ENCODE data around the gene MAGI2. TPM values are rescaled to one million over a fixed set of nuclear protein-coding genes. Genes with fewer than 3 reads are reported as not detected.

The MAGI2 gene
- total and polyA plus RNA-seq, 4 donors, result 0.37 to 4.1 (median 1.4) TPM

GRCh38 chr7:78153285-78153684 lies 1300.2 kb downstream of the MAGI2 start:
- Histone ChIP-seq H3K36me3 (ENCODE audit: control insufficient read depth in 4 of 4, insufficient read depth in 3 of 4, low read depth in 1 of 4, low read length in 3 of 4) (no peaks in the 10 kb centered on the region), H3K4me1 (ENCODE audit: control insufficient read depth in 4 of 4, insufficient read depth in 4 of 4, low read length in 3 of 4) (no peaks in the 10 kb centered on the region), H3K9me3 (ENCODE audit: control insufficient read depth in 4 of 4, low read length in 3 of 4) (no peaks in the 10 kb centered on the region), H3K4me3 (ENCODE audit: low read depth in 1 of 3, low read length in 3 of 3) (no peak overlapping the region), H3K9ac (ENCODE audit: low read depth in 1 of 2, low read length in 2 of 2) (no peak overlapping the region), H3K27ac (ENCODE audit: low read depth in 1 of 2, low read length in 2 of 2) (no peak overlapping the region), H3K27me3 (ENCODE audit: control insufficient read depth in 4 of 4, insufficient read depth in 4 of 4, low read length in 3 of 4) (no peaks in the 10 kb centered on the region)
- 82% methylated on average over 4 of the region's 4 CpGs for WGBS
- TF ChIP-seq NR2F2 (IDR thresholded peaks at IDR 0.05) (no peak), JUND (IDR thresholded peaks at IDR 0.05) (no peak), GABPA (IDR thresholded peaks at IDR 0.05 in 1 of 2, conservative IDR thresholded peaks at IDR 0.05 in 1 of 2) (no peak)
- no peak for DNase-seq (ENCODE audit: low spot score)

- TF ChIP-seq ZBTB33 (IDR thresholded peaks at IDR 0.05), result no peak
- TF ChIP-seq HNF4G (IDR thresholded peaks at IDR 0.05), result no peak
- no peak for TF ChIP-seq YY1 (IDR thresholded peaks at IDR 0.05)
- TF ChIP-seq HNF4A (conservative IDR thresholded peaks at IDR 0.05), result no peak
- no peak for TF ChIP-seq RXRA (IDR thresholded peaks at IDR 0.05)
- TF ChIP-seq EGR1 (IDR thresholded peaks at IDR 0.05; ENCODE audit: low read depth in 2 of 2), result no peak
- no peak for TF ChIP-seq RAD21 (IDR thresholded peaks at IDR 0.05)
- TF ChIP-seq NR2F2 (IDR thresholded peaks at IDR 0.05), result no peak
- no peak for TF ChIP-seq CTCF (IDR thresholded peaks at IDR 0.05; ENCODE audit: low read depth, low read length, missing input control)
- 87% methylated on average over 3 of the region's 3 CpGs for WGBS
- no peaks in the 10 kb centered on the region for H3K36me3 ChIP-seq (ENCODE audit: control insufficient read depth in 4 of 4, insufficient read depth in 3 of 4, low read depth in 1 of 4, low read length in 3 of 4)
Observed at GRCh38 chr7:78151229-78151628, 1302.2 kb downstream of the MAGI2 start.

GRCh38 chr7:78149787-78150186 lies 1303.7 kb downstream of the MAGI2 start:
- DNase-seq (ENCODE audit: low spot score), result no peak
- no peak overlapping the region for H3K9ac ChIP-seq (ENCODE audit: low read depth in 1 of 2, low read length in 2 of 2)
- WGBS, result 91% methylated on average over 1 of the region's 1 CpG
- no peak overlapping the region for H3K27ac ChIP-seq (ENCODE audit: low read depth in 1 of 2, low read length in 2 of 2)
- H3K4me3 ChIP-seq (ENCODE audit: low read depth in 1 of 3, low read length in 3 of 3), result no peak overlapping the region
- no peaks in the 10 kb centered on the region for H3K4me1 ChIP-seq (ENCODE audit: control insufficient read depth in 4 of 4, insufficient read depth in 4 of 4, low read length in 3 of 4)
- no peaks in the 10 kb centered on the region for H3K9me3 ChIP-seq (ENCODE audit: control insufficient read depth in 4 of 4, low read length in 3 of 4)
- H3K36me3 ChIP-seq (ENCODE audit: control insufficient read depth in 4 of 4, insufficient read depth in 3 of 4, low read depth in 1 of 4, low read length in 3 of 4), result no peaks in the 10 kb centered on the region
- no peaks in the 10 kb centered on the region for H3K27me3 ChIP-seq (ENCODE audit: control insufficient read depth in 4 of 4, insufficient read depth in 4 of 4, low read length in 3 of 4)
- TF ChIP-seq RXRA (IDR thresholded peaks at IDR 0.05) (no peak), HNF4G (IDR thresholded peaks at IDR 0.05) (no peak), ZBTB33 (IDR thresholded peaks at IDR 0.05) (no peak), CTCF (IDR thresholded peaks at IDR 0.05; ENCODE audit: low read depth, low read length, missing input control) (no peak), MAX (IDR thresholded peaks at IDR 0.05) (no peak), YY1 (IDR thresholded peaks at IDR 0.05) (no peak), ATF3 (IDR thresholded peaks at IDR 0.05) (no peak), JUND (IDR thresholded peaks at IDR 0.05) (no peak), SP1 (IDR thresholded peaks at IDR 0.05) (no peak), RAD21 (IDR thresholded peaks at IDR 0.05) (no peak), FOXA2 (IDR thresholded peaks at IDR 0.05) (no peak), TAF1 (conservative IDR thresholded peaks at IDR 0.05) (no peak), FOXA1 (IDR thresholded peaks at IDR 0.05) (no peak), GABPA (IDR thresholded peaks at IDR 0.05 in 1 of 2, conservative IDR thresholded peaks at IDR 0.05 in 1 of 2) (no peak), EGR1 (IDR thresholded peaks at IDR 0.05; ENCODE audit: low read depth in 2 of 2) (no peak), NR2F2 (IDR thresholded peaks at IDR 0.05) (no peak), HNF4A (conservative IDR thresholded peaks at IDR 0.05) (no peak)

More at GRCh38 chr7:78151229-78151628, 1302.2 kb downstream of the MAGI2 start:
- Histone ChIP-seq H3K4me1 (ENCODE audit: control insufficient read depth in 4 of 4, insufficient read depth in 4 of 4, low read length in 3 of 4) (no peaks in the 10 kb centered on the region), H3K27ac (ENCODE audit: low read depth in 1 of 2, low read length in 2 of 2) (no peak overlapping the region), H3K27me3 (ENCODE audit: control insufficient read depth in 4 of 4, insufficient read depth in 4 of 4, low read length in 3 of 4) (no peaks in the 10 kb centered on the region), H3K9me3 (ENCODE audit: control insufficient read depth in 4 of 4, low read length in 3 of 4) (no peaks in the 10 kb centered on the region), H3K9ac (ENCODE audit: low read depth in 1 of 2, low read length in 2 of 2) (no peak overlapping the region), H3K4me3 (ENCODE audit: low read depth in 1 of 3, low read length in 3 of 3) (no peak overlapping the region)
- DNase-seq (ENCODE audit: low spot score), result no peak

Measured in liver (tissue), 9 donors.